K562 (cell line): Measurements from ENCODE around the gene CHRM4.

Experiments
- EP300 ChIP-seq: IDR thresholded peaks from 2 replicates; pipeline ENCODE4 v1.6.1; 2012; ENCODE audit warnings: low read length, improper control_type of control experiment
- SMARCA4 ChIP-seq: fragments of 450-650 bp; IDR thresholded peaks from 2 replicates; pipeline ENCODE4 v1.6.1; 2016
- ZBTB8A ChIP-seq: fragments of 450-650 bp; IDR thresholded peaks from 2 replicates; pipeline ENCODE4 v1.6.1; 2018; ENCODE audit warnings: mild to moderate bottlenecking, moderate library complexity; ENCODE audit not compliant: partially characterized antibody

DNA sequence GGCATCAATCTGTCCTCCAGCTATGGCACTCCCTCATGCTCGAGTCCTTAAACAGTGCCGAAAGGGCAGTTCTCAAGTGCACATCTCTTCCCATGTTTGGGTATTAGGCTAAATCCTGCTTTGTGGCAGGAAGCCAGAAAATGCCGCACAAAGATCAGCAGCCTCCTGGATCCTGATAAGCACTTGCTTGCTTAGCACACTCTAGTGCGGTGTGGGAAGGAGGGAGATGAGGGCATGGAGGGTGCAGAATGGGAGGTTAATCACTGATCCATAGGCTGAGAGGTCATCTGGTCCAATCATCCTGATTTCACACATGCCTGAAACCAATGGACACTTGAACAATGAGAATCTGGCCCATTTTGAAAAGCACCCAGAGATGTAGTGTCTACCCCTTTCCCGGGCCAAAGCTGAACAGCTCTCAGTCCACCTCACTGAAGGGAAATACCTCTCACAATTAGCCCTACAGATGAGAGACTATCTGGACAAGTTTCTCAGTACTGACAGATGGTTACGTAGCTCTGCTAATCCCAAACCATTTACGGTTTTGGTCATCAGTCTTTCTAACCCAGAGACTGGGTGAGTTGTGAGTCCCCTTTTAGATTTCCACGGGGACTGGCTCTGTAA lies 29.8 kb upstream of the CHRM4 start:
- TF ChIP-seq SMARCA4 (no peak), EP300 (no peak), ZBTB8A (no peak)
